ENCODE results near the gene AKR1B1. TPM values are rescaled to one million over a fixed set of nuclear protein-coding genes. Genes with fewer than 3 reads are reported as not detected.

The AKR1B1 gene
- total and polyA plus RNA-seq, 2 of the 4 experiments (the other 2 are of a cell fraction): 90.9 to 201 TPM

- peaks cover 4% of the 10 kb centered on the region for H3K4me1 ChIP-seq (ENCODE audit: control insufficient read depth, insufficient read depth, low read length)
- no peak overlapping the region for H4K8ac ChIP-seq (ENCODE audit: low read depth in 2 of 2, low read length in 2 of 2)
- no peak overlapping the region for H3K14ac ChIP-seq (replicated peaks; ENCODE audit: low read depth, low read length)
- in situ Hi-C loops (cut with MboI; ENCODE audit: low sequenced_read_pairs): no loop called here
- CTCF ChIA-PET: interaction anchor here (5.8 kb wide), 1 partner anchor 46 kb away, joined by 33 read pairs; no protein-coding TSS in a partner anchor
- 0 out of 3 replicates have a peak overlapping the region, but pooled peaks have one; percentile 40 for H2BK15ac ChIP-seq (ENCODE audit: low read depth, low read length)
- H3K79me1 ChIP-seq (ENCODE audit: low read depth in 1 of 2, low read length in 2 of 2): no peaks in the 10 kb centered on the region
- peak; percentile 25 for DNase-seq
- no peak overlapping the region for H3K9ac ChIP-seq (ENCODE audit: low read depth, low read length)
- no peak overlapping the region; the same call in 1 of the 2 replicates for H2BK20ac ChIP-seq (ENCODE audit: low read depth, low read length)
- no peaks in the 10 kb centered on the region for H3K36me3 ChIP-seq (ENCODE audit: control insufficient read depth, insufficient read depth, low read length)
- dilution Hi-C loops (cut with HindIII; ENCODE audit: low sequenced_read_pairs, unreplicated experiment): no loop called here
- peaks cover 2% of the 10 kb centered on the region; the same call in 1 of the 2 replicates for H3K9me1 ChIP-seq (ENCODE audit: insufficient read depth, low read length)
- no peaks in the 10 kb centered on the region for H3K27me3 ChIP-seq (ENCODE audit: control insufficient read depth, insufficient read depth, low read length)
- H4K91ac ChIP-seq (ENCODE audit: insufficient read depth, low read depth, low read length): no peak overlapping the region
- no peaks in the 10 kb centered on the region for H4K20me1 ChIP-seq (ENCODE audit: insufficient read depth, low read length)
- H4K5ac ChIP-seq (ENCODE audit: low read depth, low read length): no peak overlapping the region
- no peaks in the 10 kb centered on the region for H3K9me3 ChIP-seq (ENCODE audit: control insufficient read depth, insufficient read depth, low read length)
- no peak overlapping the region for H2AK9ac ChIP-seq (replicated peaks; ENCODE audit: low read depth, low read length, poor library complexity)
- no TSS peak for BruUV-seq (replicated peaks)
- no peak overlapping the region for H3K4me2 ChIP-seq (ENCODE audit: low read depth, low read length)
- H3K23ac ChIP-seq (ENCODE audit: low read depth, low read length): no peak overlapping the region
- no peak overlapping the region for H3K18ac ChIP-seq (ENCODE audit: low read depth, low read length)
- POLR2A ChIA-PET (ENCODE audit: unreplicated experiment): interaction anchor here (0.6 kb wide), 1 partner anchor 13 kb away, joined by 3 read pairs; no protein-coding TSS in a partner anchor
- no peak overlapping the region for H2AK5ac ChIP-seq (ENCODE audit: low read depth, low read length)
- no peak overlapping the region for H3K4me3 ChIP-seq (ENCODE audit: insufficient read depth, low read depth, low read length)
- TF ChIP-seq SMC3 (IDR thresholded peaks at IDR 0.05; ENCODE audit: low read depth, low read length): peak; percentile 28
- TF ChIP-seq CTCF (conservative IDR thresholded peaks at IDR 0.05; ENCODE audit: low read depth, low read length): peak; percentile 40
- no peak for TF ChIP-seq USF2 (IDR thresholded peaks at IDR 0.05; ENCODE audit: low read depth, low read length)
- TF ChIP-seq BHLHE40 (IDR thresholded peaks at IDR 0.05; ENCODE audit: low read depth, low read length): no peak
- no peak overlapping the region for H3K4ac ChIP-seq (ENCODE audit: low read depth, low read length)
- no peak overlapping the region for H2AFZ ChIP-seq (replicated peaks; ENCODE audit: low read length, poor library complexity)
- H3K56ac ChIP-seq (ENCODE audit: extremely low read depth, insufficient read depth, low read length): no peak overlapping the region
- ATAC-seq (ENCODE audit: low read depth): no peak
- H2BK120ac ChIP-seq (ENCODE audit: low read depth, low read length): no peak overlapping the region
- H3K27ac ChIP-seq (ENCODE audit: insufficient read depth, low read length): no peak overlapping the region
- WGBS, 2 experiments (ENCODE audit: extremely low coverage in 2 of 2, insufficient read length in 1 of 2): no CpG with 5 or more reads among the region's 2 CpGs
- intact Hi-C loops (cut with micrococcal nuclease): loop anchor here (1.0 kb wide), 1 partner anchor 46 kb away; no protein-coding TSS in a partner anchor
- H2BK5ac ChIP-seq (ENCODE audit: low read depth, low read length, poor library complexity, severe bottlenecking): no peak overlapping the region
Observed at GRCh38 chr7:134478707-134479106, 19.8 kb upstream of the AKR1B1 start.

Measured in IMR-90 (cell line).